ENCODE measurements around the gene GRID1.

The GRID1 gene

GRCh38 chr10:85920311-85920710, 446.3 kb downstream of the GRID1 start:
- H3K4me3 ChIP-seq (ENCODE audit: low read depth, low read length) = no peak overlapping the region

DNA sequence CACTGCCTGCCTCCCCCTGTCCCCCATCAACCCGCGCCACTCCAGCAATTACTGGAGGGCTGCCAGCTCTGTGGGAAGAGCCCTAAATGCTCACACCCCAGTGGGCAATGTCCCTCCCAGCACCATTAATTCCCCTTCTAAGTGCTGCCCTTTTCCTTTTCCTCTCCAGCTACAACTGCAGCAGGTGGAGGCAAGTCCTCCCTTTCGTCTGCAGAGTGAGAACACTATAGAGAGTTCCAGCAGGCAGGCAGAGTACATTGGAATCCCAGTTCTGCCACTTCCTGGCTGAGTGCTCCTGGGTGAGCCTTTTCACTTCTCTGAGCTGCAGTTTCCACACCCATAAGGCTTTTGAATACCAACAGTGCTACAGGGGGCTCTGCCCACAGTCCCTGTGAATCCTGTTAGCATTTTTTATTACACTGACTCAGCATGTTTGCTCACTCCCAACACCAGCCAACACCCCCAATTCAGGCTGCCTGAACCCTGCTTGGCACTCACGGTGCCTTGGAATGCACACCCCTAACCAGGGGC, 447.0 kb downstream of the GRID1 start:
- H3K4me3 ChIP-seq (ENCODE audit: low read depth, low read length) = no peak overlapping the region

GRCh38 chr10:85918371-85918770, 448.2 kb downstream of the GRID1 start:
- no peak overlapping the region for H3K4me3 ChIP-seq (ENCODE audit: low read depth, low read length)

DNA sequence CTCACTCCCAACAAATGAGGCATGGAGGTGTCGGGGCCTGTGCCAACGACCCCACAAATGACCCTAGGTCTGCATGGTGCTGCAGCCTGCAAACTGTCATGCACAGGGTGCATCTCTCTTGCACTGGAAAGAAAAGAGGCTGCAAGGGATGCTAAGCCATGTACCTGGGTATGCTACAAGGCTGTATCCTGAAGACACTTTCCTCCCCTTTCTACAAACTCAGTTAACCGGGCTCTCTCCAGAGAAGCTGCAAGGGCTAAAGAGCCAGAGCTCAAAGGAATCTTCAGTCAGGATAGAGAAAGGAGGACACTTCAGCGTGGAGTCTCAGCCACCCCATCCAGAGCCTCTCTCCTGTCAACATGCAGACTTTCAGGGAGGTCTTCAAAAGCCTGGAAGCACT, 449.0 kb downstream of the GRID1 start:
- H3K4me3 ChIP-seq (ENCODE audit: low read depth, low read length) = no peak overlapping the region

GRCh38 chr10:85916994-85917573, 449.5 kb downstream of the GRID1 start:
- no peak overlapping the region for H3K4me3 ChIP-seq (ENCODE audit: low read depth, low read length)

GRCh38 chr10:85916286-85916685, 450.3 kb downstream of the GRID1 start:
- H3K4me3 ChIP-seq (ENCODE audit: low read depth, low read length) = no peak overlapping the region

GRCh38 chr10:85915245-85915846, 451.2 kb downstream of the GRID1 start:
- H3K4me3 ChIP-seq (ENCODE audit: low read depth, low read length) = no peak overlapping the region

DNA sequence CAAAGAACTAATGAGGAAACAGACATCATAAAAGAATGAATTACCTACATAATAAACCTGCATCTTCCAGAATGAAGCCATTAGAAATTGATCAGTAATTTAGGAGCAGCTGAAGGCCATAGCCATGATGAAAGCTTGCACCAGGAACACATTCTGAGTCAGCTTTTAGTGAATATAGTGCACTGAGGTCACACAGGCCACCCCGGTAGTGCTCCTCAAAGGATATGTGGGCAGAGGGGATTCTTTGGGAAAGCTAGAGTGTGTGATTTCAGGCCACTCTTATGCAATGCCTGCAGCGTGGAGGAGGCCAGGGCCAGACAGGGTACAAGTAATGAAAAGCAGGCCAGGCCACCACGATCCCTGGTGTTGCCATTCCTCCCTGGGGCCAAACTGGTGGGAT, 451.9 kb downstream of the GRID1 start:
- H3K4me3 ChIP-seq (ENCODE audit: low read depth, low read length) = no peak overlapping the region

DNA sequence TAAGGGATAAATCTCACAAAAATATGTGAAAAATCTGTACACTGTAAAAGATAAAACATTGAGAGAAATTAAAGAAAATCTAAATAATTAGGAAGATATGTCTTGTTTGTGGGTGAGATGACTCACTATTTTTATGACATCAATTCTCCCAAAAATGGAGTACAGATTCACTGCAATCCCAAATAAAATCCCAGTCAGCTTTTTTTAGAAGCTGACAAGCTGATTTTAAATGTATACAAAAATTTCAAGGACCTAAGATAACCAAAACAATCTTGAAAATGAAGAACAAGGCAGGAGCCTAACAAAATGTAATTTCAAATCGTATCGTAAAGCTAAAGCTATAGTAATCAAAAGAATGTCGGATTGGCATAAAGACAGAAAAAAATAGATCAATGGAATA, 458.1 kb downstream of the GRID1 start:
- H3K4me3 ChIP-seq (ENCODE audit: low read depth, low read length) = no peak overlapping the region

GRCh38 chr10:85902051-85902450, 464.5 kb downstream of the GRID1 start:
- H3K4me3 ChIP-seq (ENCODE audit: low read depth, low read length) = no peak overlapping the region

- H3K4me3 ChIP-seq (ENCODE audit: low read depth, low read length) = no peak overlapping the region
Measured at GRCh38 chr10:85901599-85901998, 465.0 kb downstream of the GRID1 start.

DNA sequence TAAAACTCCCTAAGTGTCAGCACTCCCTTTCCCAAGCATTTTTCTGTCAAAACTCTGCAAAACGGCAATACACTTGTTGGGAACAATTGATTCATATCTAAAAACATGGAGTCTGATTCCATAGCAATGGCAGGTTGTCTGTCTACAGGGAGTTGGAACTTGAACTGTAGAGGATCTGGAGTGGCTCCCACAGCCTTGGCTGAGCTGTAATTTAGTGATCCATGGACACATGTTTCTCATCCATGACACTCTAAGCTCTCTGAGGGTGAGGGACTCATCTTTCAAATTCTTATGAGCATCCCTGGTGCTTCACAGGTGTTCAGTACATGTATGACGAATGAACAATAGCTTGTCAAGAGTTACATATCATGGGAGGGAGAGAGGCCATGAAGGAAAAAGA, 466.1 kb downstream of the GRID1 start:
- H3K4me3 ChIP-seq (ENCODE audit: low read depth, low read length) = no peak overlapping the region

- no peak overlapping the region for H3K4me3 ChIP-seq (ENCODE audit: low read depth, low read length)
Measured at GRCh38 chr10:85900061-85900460, 466.5 kb downstream of the GRID1 start.

DNA sequence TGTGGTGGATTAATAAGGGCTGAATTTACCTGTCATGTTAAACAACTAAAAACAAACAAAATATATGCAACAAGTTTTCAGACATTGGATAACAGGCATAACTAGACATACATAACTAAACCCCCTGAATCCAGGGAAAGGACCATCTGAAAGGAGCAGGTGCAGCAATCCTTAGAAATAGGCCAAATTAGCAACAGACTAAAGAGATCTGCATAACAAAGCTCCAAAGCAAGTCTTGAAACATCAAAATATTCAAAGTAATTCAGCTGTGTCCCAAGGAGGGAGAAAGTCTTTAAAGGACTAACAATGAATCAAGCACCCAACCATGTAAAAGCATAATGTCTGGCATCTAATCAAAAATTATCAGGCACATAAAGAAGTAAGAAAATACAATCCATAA, 475.1 kb downstream of the GRID1 start:
- H3K4me3 ChIP-seq (ENCODE audit: low read depth, low read length) = no peak overlapping the region

GRCh38 chr10:85888559-85888958, 478.0 kb downstream of the GRID1 start:
- H3K4me3 ChIP-seq (ENCODE audit: low read depth, low read length) = no peak overlapping the region

DNA sequence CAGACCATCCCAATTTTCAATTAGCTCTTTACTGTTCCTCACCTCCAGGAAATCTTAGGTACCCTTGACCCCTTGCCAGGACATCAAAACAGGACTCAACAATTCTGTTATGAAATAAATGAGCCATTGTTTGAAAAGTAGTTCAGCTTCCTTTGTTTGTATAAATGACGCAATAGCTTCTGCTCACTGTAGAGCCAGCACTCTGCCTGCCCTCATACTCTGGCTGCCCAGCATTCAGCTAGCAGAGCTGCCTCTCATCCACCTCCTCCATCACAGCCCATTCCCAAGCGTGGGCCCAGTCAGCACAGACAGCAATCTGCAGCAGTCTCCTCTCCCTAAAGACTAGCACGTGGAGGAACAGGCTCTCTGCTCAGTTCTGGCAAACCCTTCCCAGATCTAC, 478.6 kb downstream of the GRID1 start:
- no peak overlapping the region for H3K4me3 ChIP-seq (ENCODE audit: low read depth, low read length)

GRCh38 chr10:85874208-85874607, 492.4 kb downstream of the GRID1 start:
- no peak overlapping the region for H3K4me3 ChIP-seq (ENCODE audit: low read depth, low read length)

GRCh38 chr10:85873063-85873462, 493.5 kb downstream of the GRID1 start:
- H3K4me3 ChIP-seq (ENCODE audit: low read depth, low read length) = no peak overlapping the region

DNA sequence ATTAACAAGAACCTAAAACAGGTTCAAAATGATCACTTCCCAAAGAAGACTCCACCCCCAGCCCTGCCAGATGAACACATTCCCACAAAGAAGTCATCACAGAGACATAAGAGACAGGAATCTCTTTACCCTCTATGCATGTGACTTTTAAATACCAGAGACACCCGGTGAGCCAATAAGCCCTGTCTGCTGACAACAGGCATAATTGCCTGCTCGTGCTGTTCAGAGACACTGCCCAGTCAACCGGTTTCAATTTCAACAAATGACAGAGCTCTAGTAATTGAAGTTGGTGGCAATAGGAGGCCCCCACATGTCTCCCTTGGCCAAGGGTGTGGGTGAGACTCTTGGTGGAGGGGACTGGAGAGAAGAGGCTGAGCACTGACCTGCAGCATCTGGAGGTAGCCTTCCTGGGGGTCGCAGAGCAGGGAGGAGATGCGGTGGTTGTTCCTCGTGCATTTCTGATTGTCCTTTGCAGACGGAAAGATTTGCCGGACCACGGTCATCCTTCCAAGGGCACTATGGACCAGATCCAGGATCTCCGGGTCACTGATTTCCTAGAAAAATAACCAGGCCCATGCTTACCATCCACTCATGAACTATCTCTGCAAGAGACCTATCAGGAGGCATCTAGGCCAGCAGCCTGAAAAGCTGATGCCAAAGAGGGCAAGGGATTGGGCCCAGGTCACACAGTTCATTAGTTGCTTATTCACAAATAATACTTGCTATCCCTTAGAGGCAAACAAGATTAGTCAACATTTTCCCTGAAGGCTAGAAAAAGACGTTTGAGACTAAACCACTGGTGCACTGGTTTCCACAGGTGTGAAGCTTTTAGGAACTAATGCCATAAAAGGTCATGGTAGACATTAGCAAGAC, 497.7 kb downstream of the GRID1 start:
- H3K4me3 ChIP-seq (ENCODE audit: low read depth, low read length) = no peak overlapping the region

GRCh38 chr10:85864868-85865526, 501.6 kb downstream of the GRID1 start:
- H3K4me3 ChIP-seq (ENCODE audit: low read depth, low read length) = no peak overlapping the region

GRCh38 chr10:85864173-85864549, 502.4 kb downstream of the GRID1 start:
- H3K4me3 ChIP-seq (ENCODE audit: low read depth, low read length) = no peak overlapping the region
